GM12878 (cell line): ENCODE data around the gene ANK2. TPM values are rescaled to one million over a fixed set of nuclear protein-coding genes. Genes with fewer than 3 reads are reported as not detected.

Experiments
- ATAC-seq: fragments of 200-7000 bp; cut with Tn5 transposase; 3 replicates; pipeline ENCODE4 v1.9.1; 2020; ENCODE audit warnings: mild to moderate bottlenecking, moderate library complexity
- BruUV-seq: library from RNA; stranded (reverse); fragments of 400-500 nt; replicated peaks from 2 replicates; lab custom pipeline; 2021; lab: Mats Ljungman, UMichigan
- CTCF ChIA-PET: fragments of 300-600 bp; sonication (Branson Sonifier 250); formaldehyde crosslinking; extraction: SDS; loops from one replicate; lab custom pipeline; 2021; ENCODE audit warnings: inconsistent platforms; lab: Yijun Ruan, JAX
- POLR2A ChIA-PET: fragments of 350-600 bp; formaldehyde crosslinking; extraction: SDS; loops from one replicate; lab custom pipeline; 2021; ENCODE audit warnings: inconsistent platforms; lab: Charles Lee
- RAD21 ChIA-PET: fragments of 300-600 bp; sonication (Branson Sonifier 250); formaldehyde crosslinking; loops from one replicate; lab custom pipeline; 2023; ENCODE audit warnings: antibody characterized with exemption; ENCODE audit not compliant: unreplicated experiment; lab: Charles Lee
- SMC1A ChIA-PET: fragments of 300-600 bp; sonication (Branson Sonifier 250); formaldehyde crosslinking; loops from one replicate; lab custom pipeline; 2023; ENCODE audit not compliant: unreplicated experiment, uncharacterized antibody; lab: Charles Lee
- DNase-seq: peaks from one replicate; pipeline ENCODE4 v3.0.0-alpha.2; 2011; ENCODE audit warnings: low read depth, low spot score
- FAIRE-seq: peaks from 3 replicates; lab custom pipeline; 2011; peaks lifted over from hg19 to GRCh38; lab: Jason Lieb, UNC
- H2AFZ ChIP-seq: 2 replicates; pipeline ENCODE4 v1.6.0; 2011; ENCODE audit warnings: low read depth, low read length, control low read depth; ENCODE audit not compliant: control insufficient read depth
- H3K27ac ChIP-seq: 2 replicates; pipeline ENCODE4 v1.5.1; 2011; ENCODE audit warnings: control low read depth; ENCODE audit not compliant: control insufficient read depth, insufficient read depth
- H3K27me3 ChIP-seq, 2 experiments: replicated peaks in 1 of 2; 2 replicates each; pipeline versions ENCODE4 v1.6.0 to v1.6.1; 2011; ENCODE audit warnings: low read length in 1 of 2; ENCODE audit not compliant: control insufficient read depth in 2 of 2, insufficient read depth in 2 of 2
- H3K36me3 ChIP-seq, 2 experiments: 2 replicates each; pipeline ENCODE4 v1.5.1; 2011; ENCODE audit warnings: low read length in 1 of 2; ENCODE audit not compliant: control insufficient read depth in 2 of 2, insufficient read depth in 2 of 2
- H3K4me1 ChIP-seq: 2 replicates; pipeline ENCODE4 v1.6.1; 2011; ENCODE audit warnings: mild to moderate bottlenecking, low read length, moderate library complexity, mixed read lengths; ENCODE audit not compliant: control insufficient read depth, insufficient read depth
- H3K4me2 ChIP-seq: 2 replicates; pipeline ENCODE4 v1.6.0; 2011; ENCODE audit warnings: control low read depth; ENCODE audit not compliant: control insufficient read depth, insufficient read depth
- H3K4me3 ChIP-seq: fragments of 200-600 bp; sonication (generic); 2 replicates; pipeline ENCODE4 v1.5.1; 2016
- H3K79me2 ChIP-seq: 2 replicates; pipeline ENCODE4 v1.6.0; 2011; ENCODE audit warnings: low read length; ENCODE audit not compliant: control insufficient read depth, insufficient read depth
- H3K9ac ChIP-seq: 2 replicates; pipeline ENCODE4 v1.8.0; 2011; ENCODE audit warnings: low read length, control low read depth, mixed read lengths; ENCODE audit not compliant: control insufficient read depth, insufficient read depth
- H3K9me3 ChIP-seq: replicated peaks from 3 replicates; pipeline ENCODE4 v1.5.1; 2011; ENCODE audit warnings: mild to moderate bottlenecking, low read length; ENCODE audit not compliant: control insufficient read depth, insufficient read depth
- H4K20me1 ChIP-seq: 2 replicates; pipeline ENCODE4 v1.6.0; 2011; ENCODE audit not compliant: control insufficient read depth, insufficient read depth
- ASH2L ChIP-seq: fragments of 300-600, 200-600 bp; sonication (generic); IDR thresholded peaks from 2 replicates; pipeline ENCODE4 v1.6.1; 2017; ENCODE audit warnings: low read depth, mild to moderate bottlenecking, borderline replicate concordance
- CHD4 ChIP-seq: fragments of 200-600 bp; sonication (generic); IDR thresholded peaks from 2 replicates; pipeline ENCODE4 v1.6.1; 2016; ENCODE audit warnings: mild to moderate bottlenecking
- EED ChIP-seq: sonication (generic); IDR thresholded peaks from 2 replicates; pipeline ENCODE4 v1.6.1; 2016; ENCODE audit warnings: antibody characterized with exemption, low read depth
- EZH2 ChIP-seq: IDR thresholded peaks from 2 replicates; pipeline ENCODE4 v1.6.1; 2012; ENCODE audit warnings: low read depth, mild to moderate bottlenecking, control low read depth, inconsistent platforms, low read length, borderline replicate concordance; ENCODE audit not compliant: control insufficient read depth
- HCFC1 ChIP-seq: fragments of 150-350 bp; IDR thresholded peaks from 2 replicates; pipeline ENCODE4 v1.6.1; 2014; ENCODE audit warnings: low read length
- IKZF1 ChIP-seq: fragments of 450-650 bp; conservative IDR thresholded peaks from 2 replicates; pipeline ENCODE4 v1.6.1; 2017; ENCODE audit warnings: antibody characterized with exemption, mild to moderate bottlenecking
- JUNB ChIP-seq: IDR thresholded peaks from 2 replicates; pipeline ENCODE4 v1.6.1; 2016; ENCODE audit warnings: antibody characterized with exemption, mild to moderate bottlenecking
- MYB ChIP-seq: fragments of 150-350 bp; IDR thresholded peaks from 2 replicates; pipeline ENCODE4 v1.6.1; 2014; ENCODE audit warnings: mild to moderate bottlenecking, low read depth, low read length, borderline replicate concordance
- RAD21 ChIP-seq: IDR thresholded peaks from 2 replicates; pipeline ENCODE4 v1.6.1; 2011; ENCODE audit warnings: mild to moderate bottlenecking, low read depth, low read length, moderate library complexity; ENCODE audit not compliant: insufficient read depth
- RB1 ChIP-seq: fragments of 450-650 bp; formaldehyde crosslinking; IDR thresholded peaks from 2 replicates; pipeline ENCODE4 v1.6.1; 2017; ENCODE audit warnings: mild to moderate bottlenecking, borderline replicate concordance
- RCOR1 ChIP-seq: conservative IDR thresholded peaks from 2 replicates; pipeline ENCODE4 v1.6.1; 2012; ENCODE audit warnings: low read depth, low read length, improper control_type of control experiment
- RFX5 ChIP-seq: IDR thresholded peaks from 2 replicates; pipeline ENCODE4 v1.6.1; 2011; ENCODE audit warnings: low read depth, low read length, improper control_type of control experiment
- SMARCA5 ChIP-seq: fragments of 450-650 bp; IDR thresholded peaks from 2 replicates; pipeline ENCODE4 v1.6.1; 2017; ENCODE audit warnings: mild to moderate bottlenecking
- WGBS: methylation state at CpG from one replicate; pipeline ENCODE4 v1.1.6; 2016; ENCODE audit warnings: low lambda C conversion rate; ENCODE audit not compliant: insufficient replicate concordance, insufficient coverage; ENCODE audit errors: missing lambda C conversion rate; 5-methylcytosine and 5-hydroxymethylcytosine counted together
- in situ Hi-C: fragments of 300-500 bp; cut with MboI; formaldehyde crosslinking; loops from 9 replicates; pipeline ENCODE4 v1.14.3; 2018; ENCODE audit warnings: mixed read lengths
- intact Hi-C: fragments of 100-400 bp; cut with micrococcal nuclease; formaldehyde crosslinking; loops from one replicate; pipeline ENCODE4 v1.14.2; 2022; ENCODE audit not compliant: unreplicated experiment
- polyA plus RNA-seq, 11 experiments: library from polyadenylated mRNA; depleted of rRNA in 4 of 11; unstranded in 6 of 11; stranded (reverse) in 5 of 11; fragments of >200 nt; fragmentation: Nextera tagmentation in 4 of 11; fragmentation: Illumina TruSeq in 1 of 11; extraction: Ambion mirVana in 4 of 11; extraction: Trizol in 1 of 11; gene quantifications; 1 replicate in 1 of 11; 2 replicates in 10 of 11; pipeline versions ENCODE4 v1.2.1 to v1.2.3, GENCODE V29; 2011 to 2016; ENCODE audit warnings: inconsistent platforms in 2 of 11, missing spikeins in 2 of 11, low read depth in 1 of 11
- total RNA-seq, 4 experiments: library from RNA; depleted of rRNA in 3 of 4; stranded (reverse); fragments of >200 nt in 3 of 4; fragmentation: Illumina TruSeq in 1 of 4; extraction: Trizol in 1 of 4; gene quantifications; 2 replicates each; pipeline versions ENCODE4 v1.2.1 to v1.2.3, GENCODE V29; 2013 to 2021
- TF ChIP-seq, protein P1 (sequence below): fragments of 450-650 bp; IDR thresholded peaks from 2 replicates; pipeline ENCODE4 v1.6.1; 2016; ENCODE audit warnings: mild to moderate bottlenecking
- TF ChIP-seq, protein P2 (sequence below): IDR thresholded peaks from 2 replicates; pipeline ENCODE4 v1.6.1; 2012; ENCODE audit warnings: low read length, inconsistent platforms
- TF ChIP-seq, protein P3 (sequence below): IDR thresholded peaks from 2 replicates; pipeline ENCODE4 v1.6.1; 2012; ENCODE audit warnings: low read depth, low read length, improper control_type of control experiment

ANK2 gene
- total and polyA plus RNA-seq, 10 of the 15 experiments (the other 5 are each of a cell fraction or from before 2014, with no cell fraction given) = 1.6 to 13.0 (median 4.1) TPM

DNA sequence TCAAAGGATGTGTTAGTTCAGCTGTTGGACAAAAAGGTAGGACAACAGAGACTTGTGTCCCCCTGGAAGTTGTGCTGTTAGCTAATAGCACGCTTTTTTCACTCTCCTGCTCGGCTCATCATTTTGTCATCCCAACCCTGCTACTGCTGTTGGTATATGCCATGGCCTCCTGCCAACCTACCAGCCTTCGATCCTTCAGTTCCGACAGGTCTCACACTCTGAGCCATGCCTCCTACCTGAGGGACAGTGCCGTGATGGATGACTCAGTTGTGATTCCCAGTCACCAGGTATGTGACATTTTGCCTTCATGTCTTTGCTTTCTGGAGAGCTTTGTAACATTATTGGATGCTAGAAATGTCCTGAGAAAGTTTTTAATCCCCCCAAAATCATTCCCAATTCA lies 268.1 kb downstream of the ANK2 start:
- H3K9ac ChIP-seq = no peak overlapping the region
- SMC1A ChIA-PET = interaction anchor here (0.8 to 4.0 kb wide), 6 partner anchors 9 to 43 kb away, joined by 4 to 30 read pairs (median 5); no protein-coding TSS in a partner anchor
- no peaks in the 10 kb centered on the region for H3K79me2 ChIP-seq
- peak overlapping the region; percentile 82 for H3K4me2 ChIP-seq
- no peaks in the 10 kb centered on the region for H3K9me3 ChIP-seq
- intact Hi-C loops (loop anchor here (5.0 kb wide), 1 partner anchor 40 kb away; no protein-coding TSS in a partner anchor), in situ Hi-C loops (no loop called here)
- no peak overlapping the region for H3K4me3 ChIP-seq
- peak overlapping the region; percentile 79 for H2AFZ ChIP-seq
- DNase-seq (no peak), FAIRE-seq (no peak), ATAC-seq (peak; percentile 9; the same call in 1 of the 3 replicates)
- H3K27me3 ChIP-seq = no peaks in the 10 kb centered on the region
- WGBS = 87% methylated on average over 5 of the region's 5 CpGs
- POLR2A ChIA-PET = interaction anchor here (0.9 kb wide), 1 partner anchor 9 kb away, joined by 3 read pairs; no protein-coding TSS in a partner anchor
- peak overlapping the region; percentile 4; the same call in 1 of the 2 replicates for H3K27ac ChIP-seq
- H3K36me3 ChIP-seq = no peaks in the 10 kb centered on the region
- CTCF ChIA-PET = interaction anchor here (0.7 to 4.1 kb wide), 5 partner anchors 33 to 77 kb away, joined by 3 to 14 read pairs (median 3); no protein-coding TSS in a partner anchor
- H3K4me1 ChIP-seq = peaks cover 7% of the 10 kb centered on the region; the same call in 1 of the 2 replicates
- no peak for TF ChIP-seq EZH2
- no peak for TF ChIP-seq HCFC1
- TF ChIP-seq EED = no peak
- no peak for TF ChIP-seq CHD4
- no peak for TF ChIP-seq RAD21
- TF ChIP-seq IKZF1 = no peak
- no peak for TF ChIP-seq MYB
- TF ChIP-seq, protein P1, sequence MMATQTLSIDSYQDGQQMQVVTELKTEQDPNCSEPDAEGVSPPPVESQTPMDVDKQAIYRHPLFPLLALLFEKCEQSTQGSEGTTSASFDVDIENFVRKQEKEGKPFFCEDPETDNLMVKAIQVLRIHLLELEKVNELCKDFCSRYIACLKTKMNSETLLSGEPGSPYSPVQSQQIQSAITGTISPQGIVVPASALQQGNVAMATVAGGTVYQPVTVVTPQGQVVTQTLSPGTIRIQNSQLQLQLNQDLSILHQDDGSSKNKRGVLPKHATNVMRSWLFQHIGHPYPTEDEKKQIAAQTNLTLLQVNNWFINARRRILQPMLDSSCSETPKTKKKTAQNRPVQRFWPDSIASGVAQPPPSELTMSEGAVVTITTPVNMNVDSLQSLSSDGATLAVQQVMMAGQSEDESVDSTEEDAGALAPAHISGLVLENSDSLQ = no peak
- TF ChIP-seq, protein P2, sequence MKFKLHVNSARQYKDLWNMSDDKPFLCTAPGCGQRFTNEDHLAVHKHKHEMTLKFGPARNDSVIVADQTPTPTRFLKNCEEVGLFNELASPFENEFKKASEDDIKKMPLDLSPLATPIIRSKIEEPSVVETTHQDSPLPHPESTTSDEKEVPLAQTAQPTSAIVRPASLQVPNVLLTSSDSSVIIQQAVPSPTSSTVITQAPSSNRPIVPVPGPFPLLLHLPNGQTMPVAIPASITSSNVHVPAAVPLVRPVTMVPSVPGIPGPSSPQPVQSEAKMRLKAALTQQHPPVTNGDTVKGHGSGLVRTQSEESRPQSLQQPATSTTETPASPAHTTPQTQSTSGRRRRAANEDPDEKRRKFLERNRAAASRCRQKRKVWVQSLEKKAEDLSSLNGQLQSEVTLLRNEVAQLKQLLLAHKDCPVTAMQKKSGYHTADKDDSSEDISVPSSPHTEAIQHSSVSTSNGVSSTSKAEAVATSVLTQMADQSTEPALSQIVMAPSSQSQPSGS = no peak
- no peak for TF ChIP-seq SMARCA5
- no peak for TF ChIP-seq JUNB
- no peak for TF ChIP-seq RB1
- TF ChIP-seq RCOR1 = no peak
- TF ChIP-seq, protein P3, sequence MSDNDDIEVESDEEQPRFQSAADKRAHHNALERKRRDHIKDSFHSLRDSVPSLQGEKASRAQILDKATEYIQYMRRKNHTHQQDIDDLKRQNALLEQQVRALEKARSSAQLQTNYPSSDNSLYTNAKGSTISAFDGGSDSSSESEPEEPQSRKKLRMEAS = no peak
- no peak for TF ChIP-seq ASH2L
- TF ChIP-seq RFX5 = no peak
- no peaks in the 10 kb centered on the region for H4K20me1 ChIP-seq
- no TSS peak for BruUV-seq
- RAD21 ChIA-PET = interaction anchor here (1.2 to 1.9 kb wide), 3 partner anchors 13 to 38 kb away, joined by 3 to 14 read pairs (median 3); no protein-coding TSS in a partner anchor
